A549 (cell line): ENCODE data around the gene KHDRBS2. TPM values are rescaled to one million over a fixed set of nuclear protein-coding genes. Genes with fewer than 3 reads are reported as not detected.

Experiments used
- ATAC-seq, 2 experiments: fragments of 200-7000 bp in 1 of 2; fragments of >200 bp in 1 of 2; cut with Nextera tagmentation in 1 of 2; cut with Tn5 transposase in 1 of 2; 3 replicates each; pipeline versions ENCODE4 v1.8.0 to v1.9.1; 2018 to 2020; ENCODE audit warnings: mild to moderate bottlenecking in 1 of 2, moderate library complexity in 1 of 2
- CTCF ChIA-PET: fragments of 300-600 bp; sonication (Branson Sonifier 250); formaldehyde crosslinking; extraction: SDS; loops from one replicate; lab custom pipeline; 2021; ENCODE audit warnings: antibody characterized with exemption, inconsistent platforms; lab: Yijun Ruan, JAX
- POLR2A ChIA-PET: fragments of 350-600 bp; formaldehyde crosslinking; extraction: SDS; loops from one replicate; lab custom pipeline; 2021; ENCODE audit warnings: antibody characterized with exemption, inconsistent platforms; lab: Yijun Ruan, JAX
- DNase-seq, 2 experiments: peaks; one replicate each; pipeline versions ENCODE4 v3.0.0 to v3.0.0-alpha.2; 2011 to 2016; ENCODE audit warnings: low read depth in 1 of 2, low spot score in 1 of 2
- FAIRE-seq: peaks from 2 replicates; lab custom pipeline; 2011; peaks lifted over from hg19 to GRCh38; lab: Jason Lieb, UNC
- H3K27ac ChIP-seq, 2 experiments: fragments of >200 bp; sonication (Bioruptor Twin); formaldehyde crosslinking; 3 replicates each; pipeline ENCODE4 v1.5.1; 2016 to 2017
- H3K4me1 ChIP-seq: fragments of >200 bp; sonication (Bioruptor Twin); formaldehyde crosslinking; 3 replicates; pipeline ENCODE4 v1.6.1; 2016
- H3K4me2 ChIP-seq: fragments of >200 bp; sonication (Bioruptor Twin); formaldehyde crosslinking; 3 replicates; pipeline ENCODE4 v1.6.1; 2016
- H3K4me3 ChIP-seq: fragments of >200 bp; sonication (Bioruptor Twin); formaldehyde crosslinking; 3 replicates; pipeline ENCODE4 v1.5.1; 2016
- H3K9me3 ChIP-seq: fragments of >200 bp; sonication (Bioruptor Twin); formaldehyde crosslinking; 3 replicates; pipeline ENCODE4 v1.6.1; 2016
- CBX2 ChIP-seq: fragments of 200-600 bp; sonication (generic); IDR thresholded peaks from 2 replicates; pipeline ENCODE4 v1.6.1; 2016; ENCODE audit warnings: low read depth, mild to moderate bottlenecking, borderline replicate concordance
- CBX8 ChIP-seq: fragments of 200-600 bp; sonication (generic); IDR thresholded peaks from 2 replicates; pipeline ENCODE4 v1.6.1; 2016
- E2F6 ChIP-seq: IDR thresholded peaks from 2 replicates; pipeline ENCODE4 v1.6.1; 2012; ENCODE audit warnings: low read depth, borderline replicate concordance
- EP300 ChIP-seq, 2 experiments: fragments of >200 bp; sonication (Bioruptor Twin); formaldehyde crosslinking; IDR thresholded peaks; 2 replicates in 1 of 2; 3 replicates in 1 of 2; pipeline ENCODE4 v1.6.1; 2016 to 2017
- FOSB ChIP-seq: fragments of 250-450 bp; sonication (Bioruptor Pico); IDR thresholded peaks from 2 replicates; pipeline ENCODE4 v1.5.0; 2020; ENCODE audit warnings: mild to moderate bottlenecking, moderate library complexity
- GATA3 ChIP-seq: IDR thresholded peaks from 2 replicates; pipeline ENCODE4 v1.6.1; 2012; ENCODE audit warnings: borderline replicate concordance
- HOXB13 ChIP-seq: fragments of 250-450 bp; sonication (Bioruptor Pico); IDR thresholded peaks from 2 replicates; pipeline ENCODE4 v1.5.0; 2020; ENCODE audit warnings: low read depth, mild to moderate bottlenecking, moderate library complexity
- HOXB5 ChIP-seq: fragments of 250-450 bp; sonication (Bioruptor Pico); IDR thresholded peaks from 2 replicates; pipeline ENCODE4 v1.5.0; 2020; ENCODE audit warnings: mild to moderate bottlenecking, moderate library complexity
- JUN ChIP-seq, 2 experiments: fragments of >200 bp; sonication (Bioruptor Twin); formaldehyde crosslinking; IDR thresholded peaks; 2 replicates in 1 of 2; 3 replicates in 1 of 2; pipeline ENCODE4 v1.6.1; 2016 to 2017
- KDM5A ChIP-seq: fragments of 200-600 bp; sonication (generic); IDR thresholded peaks from 2 replicates; pipeline ENCODE4 v1.6.1; 2016; ENCODE audit warnings: antibody characterized with exemption, mild to moderate bottlenecking
- MAX ChIP-seq: IDR thresholded peaks from 2 replicates; pipeline ENCODE4 v1.6.1; 2012
- MAZ ChIP-seq: fragments of 150-350 bp; IDR thresholded peaks from 2 replicates; pipeline ENCODE4 v1.6.1; 2014; ENCODE audit warnings: antibody characterized with exemption, low read depth, low read length, borderline replicate concordance
- NFE2L2 ChIP-seq: fragments of 150-350 bp; conservative IDR thresholded peaks from 2 replicates; pipeline ENCODE4 v1.6.1; 2014; ENCODE audit warnings: low read length
- NPAS2 ChIP-seq: fragments of 250-450 bp; sonication (Bioruptor Pico); IDR thresholded peaks from 2 replicates; pipeline ENCODE4 v1.8.0; 2022; ENCODE audit warnings: mild to moderate bottlenecking, moderate library complexity, borderline replicate concordance
- PBX3 ChIP-seq: IDR thresholded peaks from 2 replicates; pipeline ENCODE4 v1.6.1; 2012
- PHF8 ChIP-seq: fragments of 200-600 bp; sonication (generic); IDR thresholded peaks from 2 replicates; pipeline ENCODE4 v1.6.1; 2016; ENCODE audit warnings: low read depth, mild to moderate bottlenecking, antibody characterized with exemption, moderate library complexity, borderline replicate concordance
- RAD21 ChIP-seq, 2 experiments: fragments of >200 bp in 1 of 2; sonication (Bioruptor Twin) in 1 of 2; formaldehyde crosslinking in 1 of 2; IDR thresholded peaks in 1 of 2; conservative IDR thresholded peaks in 1 of 2; 2 replicates in 1 of 2; 3 replicates in 1 of 2; pipeline ENCODE4 v1.6.1; 2012 to 2018; ENCODE audit warnings: inconsistent platforms in 1 of 2
- RARB ChIP-seq: fragments of 250-450 bp; sonication (Bioruptor Pico); IDR thresholded peaks from 2 replicates; pipeline ENCODE4 v1.8.0; 2021; ENCODE audit warnings: mild to moderate bottlenecking, moderate library complexity
- RCOR1 ChIP-seq: fragments of 150-350 bp; IDR thresholded peaks from 2 replicates; pipeline ENCODE4 v1.6.1; 2014; ENCODE audit warnings: antibody characterized with exemption, low read length, low read depth
- REST ChIP-seq: fragments of 200-600 bp; sonication (generic); IDR thresholded peaks from 2 replicates; pipeline ENCODE4 v1.6.1; 2016; ENCODE audit warnings: antibody characterized with exemption, mild to moderate bottlenecking, moderate library complexity
- RFX5 ChIP-seq: fragments of 450-650 bp; IDR thresholded peaks from 2 replicates; pipeline ENCODE4 v1.7.1; 2014; ENCODE audit warnings: antibody characterized with exemption, mild to moderate bottlenecking, moderate library complexity
- TFCP2L1 ChIP-seq: fragments of 250-450 bp; sonication (Bioruptor Pico); IDR thresholded peaks from 2 replicates; pipeline ENCODE4 v1.5.0; 2021; ENCODE audit warnings: mild to moderate bottlenecking
- ZC3H11A ChIP-seq: fragments of 450-650 bp; IDR thresholded peaks from 2 replicates; pipeline ENCODE4 v1.6.1; 2014; ENCODE audit warnings: antibody characterized with exemption, mild to moderate bottlenecking
- ZFP36 ChIP-seq: fragments of 450-650 bp; IDR thresholded peaks from 2 replicates; pipeline ENCODE4 v1.6.1; 2014; ENCODE audit warnings: borderline replicate concordance; ENCODE audit not compliant: partially characterized antibody
- ZSCAN20 ChIP-seq: fragments of 250-450 bp; sonication (Bioruptor Pico); IDR thresholded peaks from 2 replicates; pipeline ENCODE4 v1.8.0; 2022; ENCODE audit warnings: mild to moderate bottlenecking, moderate library complexity
- WGBS: methylation state at CpG from one replicate; pipeline ENCODE4 v1.1.6; 2017; ENCODE audit errors: missing lambda C conversion rate; 5-methylcytosine and 5-hydroxymethylcytosine counted together
- polyA plus RNA-seq, 4 experiments: library from polyadenylated mRNA; depleted of rRNA in 3 of 4; stranded (reverse); fragments of >200 nt; fragmentation: RNase III in 1 of 4; extraction: RNeasy Plus Mini Kit Qiagen cat#74134 plus additional on column Dnase treatment in 1 of 4; gene quantifications; 2 replicates in 3 of 4; 3 replicates in 1 of 4; pipeline ENCODE4 v1.2.3, GENCODE V29; 2011 to 2017

The KHDRBS2 gene
- polyA plus RNA-seq, 2 of the 4 experiments (the other 2 are of a cell fraction): not detected

- DNase-seq (no peak), ATAC-seq (no peak), FAIRE-seq (no peak)
- TF ChIP-seq MAZ: no peak
- no peak for TF ChIP-seq HOXB13 (CRISPR knock-in tag)
- no peak for TF ChIP-seq CBX8
- TF ChIP-seq ZC3H11A: no peak
- no peak for TF ChIP-seq KDM5A
- H3K4me2 ChIP-seq: no peak overlapping the region
- 2% methylated on average over 2 of the region's 2 CpGs for WGBS
- no peaks in the 10 kb centered on the region for H3K4me1 ChIP-seq
- POLR2A ChIA-PET: no interaction called here
- CTCF ChIA-PET: no interaction called here
- no peak overlapping the region for H3K27ac ChIP-seq
- H3K4me3 ChIP-seq: no peak overlapping the region
- no peaks in the 10 kb centered on the region for H3K9me3 ChIP-seq
Measured at GRCh38 chr6:61959196-61959595, 326.8 kb downstream of the KHDRBS2 start.

GRCh38 chr6:61953851-61954250 lies 332.2 kb downstream of the KHDRBS2 start:
- no peak for ATAC-seq
- H3K4me3 ChIP-seq: no peak overlapping the region
- DNase-seq: no peak
- no peak overlapping the region for H3K27ac ChIP-seq
- no peak overlapping the region for H3K4me2 ChIP-seq
- ChIA-PET CTCF (no interaction called here), POLR2A (no interaction called here)
- H3K9me3 ChIP-seq: no peaks in the 10 kb centered on the region
- H3K4me1 ChIP-seq: no peaks in the 10 kb centered on the region
- TF ChIP-seq NFE2L2: no peak
- no peak for TF ChIP-seq E2F6
- no peak for TF ChIP-seq HOXB5 (CRISPR knock-in tag)
- TF ChIP-seq MAZ: no peak
- no peak for TF ChIP-seq FOSB (CRISPR knock-in tag)
- no peak for TF ChIP-seq HOXB13 (CRISPR knock-in tag)
- no peak for TF ChIP-seq JUN (IDR thresholded peaks at IDR 0.05)
- no peak for TF ChIP-seq RFX5
- TF ChIP-seq ZFP36: no peak
- FAIRE-seq: no peak

- WGBS: 0% methylated on average over 1 of the region's 1 CpG
- POLR2A ChIA-PET: no interaction called here
- ATAC-seq: no peak
- no peaks in the 10 kb centered on the region for H3K4me1 ChIP-seq
- no peak for FAIRE-seq
- H3K9me3 ChIP-seq: no peaks in the 10 kb centered on the region
- no peak overlapping the region for H3K27ac ChIP-seq
- TF ChIP-seq E2F6: no peak
- TF ChIP-seq EP300 (IDR thresholded peaks at IDR 0.05): no peak
- TF ChIP-seq TFCP2L1: no peak
- TF ChIP-seq MAX: no peak
- no peak for TF ChIP-seq CBX2
- no peak for TF ChIP-seq ZSCAN20 (CRISPR knock-in tag)
- TF ChIP-seq GATA3: no peak
- no peak for TF ChIP-seq KDM5A
- TF ChIP-seq NPAS2: no peak
- no peak for TF ChIP-seq RAD21 (conservative IDR thresholded peaks at IDR 0.05 in 1 of 2, IDR thresholded peaks at IDR 0.05 in 1 of 2)
- TF ChIP-seq PBX3: no peak
- TF ChIP-seq RARB (CRISPR knock-in tag): no peak
- TF ChIP-seq RCOR1: no peak
- TF ChIP-seq REST: no peak
- no peak for TF ChIP-seq CBX8
- no peak for TF ChIP-seq PHF8
- H3K4me2 ChIP-seq: no peak overlapping the region
- no peak overlapping the region for H3K4me3 ChIP-seq
- CTCF ChIA-PET: no interaction called here
- DNase-seq: no peak
Measured at GRCh38 chr6:61951586-61951985, 334.4 kb downstream of the KHDRBS2 start.
